GM18505 (cell line): Measurements from ENCODE around the gene TRIM58.

ENCODE experiments used
- ATAC-seq: cut with Tn5 transposase; IDR thresholded peaks from one replicate; pipeline ENCODE4 v1.9.1; 2021; ENCODE audit not compliant: unreplicated experiment
- POLR2A ChIP-seq: IDR thresholded peaks from 4 replicates; pipeline ENCODE4 v1.6.1; 2011; ENCODE audit warnings: borderline replicate concordance; ENCODE audit not compliant: insufficient read depth, insufficient read length; ENCODE audit errors: extremely low read depth

Gene TRIM58, protein sequence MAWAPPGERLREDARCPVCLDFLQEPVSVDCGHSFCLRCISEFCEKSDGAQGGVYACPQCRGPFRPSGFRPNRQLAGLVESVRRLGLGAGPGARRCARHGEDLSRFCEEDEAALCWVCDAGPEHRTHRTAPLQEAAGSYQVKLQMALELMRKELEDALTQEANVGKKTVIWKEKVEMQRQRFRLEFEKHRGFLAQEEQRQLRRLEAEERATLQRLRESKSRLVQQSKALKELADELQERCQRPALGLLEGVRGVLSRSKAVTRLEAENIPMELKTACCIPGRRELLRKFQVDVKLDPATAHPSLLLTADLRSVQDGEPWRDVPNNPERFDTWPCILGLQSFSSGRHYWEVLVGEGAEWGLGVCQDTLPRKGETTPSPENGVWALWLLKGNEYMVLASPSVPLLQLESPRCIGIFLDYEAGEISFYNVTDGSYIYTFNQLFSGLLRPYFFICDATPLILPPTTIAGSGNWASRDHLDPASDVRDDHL

DNA sequence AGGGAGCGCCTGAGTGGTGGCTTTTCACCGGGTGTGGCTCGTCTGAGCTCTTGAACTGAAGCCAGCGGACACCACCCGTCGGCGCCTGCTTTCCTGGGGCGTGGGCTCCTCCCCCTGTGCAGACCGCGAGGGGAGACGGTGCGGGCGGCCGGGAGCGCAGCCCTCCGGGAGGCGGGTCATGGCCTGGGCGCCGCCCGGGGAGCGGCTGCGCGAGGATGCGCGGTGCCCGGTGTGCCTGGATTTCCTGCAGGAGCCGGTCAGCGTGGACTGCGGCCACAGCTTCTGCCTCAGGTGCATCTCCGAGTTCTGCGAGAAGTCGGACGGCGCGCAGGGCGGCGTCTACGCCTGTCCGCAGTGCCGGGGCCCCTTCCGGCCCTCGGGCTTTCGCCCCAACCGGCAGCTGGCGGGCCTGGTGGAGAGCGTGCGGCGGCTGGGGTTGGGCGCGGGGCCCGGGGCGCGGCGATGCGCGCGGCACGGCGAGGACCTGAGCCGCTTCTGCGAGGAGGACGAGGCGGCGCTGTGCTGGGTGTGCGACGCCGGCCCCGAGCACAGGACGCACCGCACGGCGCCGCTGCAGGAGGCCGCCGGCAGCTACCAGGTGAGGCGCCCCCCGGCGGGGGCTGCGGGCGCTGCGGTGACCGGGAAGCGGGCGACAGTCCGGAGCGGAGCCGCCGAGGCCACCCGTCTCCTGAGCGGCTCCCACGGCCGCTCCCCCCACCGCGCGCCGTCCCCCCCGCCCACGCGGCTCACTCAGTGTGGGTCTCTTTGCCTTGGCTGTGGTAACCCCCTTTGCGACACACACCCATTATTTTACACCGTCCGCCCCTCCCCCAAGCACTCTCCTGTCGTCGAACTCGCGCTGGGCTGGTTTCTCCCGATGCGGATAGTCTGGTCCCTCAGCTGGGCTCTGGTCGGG, at the start of gene TRIM58:
Gene TRIM58 (plus strand): TSS at position 119 of the 916 bp plus-strand sequence. CDS start 60 bp downstream, at position 179.
- peak; percentile 77 for ATAC-seq
- TF ChIP-seq POLR2A, result no peak

DNA sequence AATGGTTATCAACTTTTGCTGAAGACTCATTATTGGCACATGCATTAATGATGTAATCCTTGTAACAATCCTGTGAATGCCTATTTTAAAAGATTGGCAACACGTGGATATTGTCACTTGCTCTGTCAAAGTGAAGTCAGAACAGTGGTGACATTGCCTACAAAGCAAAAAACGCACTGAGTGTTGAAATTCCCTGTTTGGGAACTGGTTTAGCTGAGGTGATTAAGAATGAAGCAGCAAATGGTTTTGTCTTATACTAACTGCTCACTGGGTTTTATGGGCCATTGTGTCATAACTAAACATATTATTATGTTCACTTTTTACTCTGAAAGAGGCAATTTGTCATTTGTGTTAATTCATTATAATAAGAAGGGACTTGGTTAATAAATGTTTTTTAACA, 44.4 kb upstream of the TRIM58 start:
- no peak for TF ChIP-seq POLR2A
- no peak for ATAC-seq

DNA sequence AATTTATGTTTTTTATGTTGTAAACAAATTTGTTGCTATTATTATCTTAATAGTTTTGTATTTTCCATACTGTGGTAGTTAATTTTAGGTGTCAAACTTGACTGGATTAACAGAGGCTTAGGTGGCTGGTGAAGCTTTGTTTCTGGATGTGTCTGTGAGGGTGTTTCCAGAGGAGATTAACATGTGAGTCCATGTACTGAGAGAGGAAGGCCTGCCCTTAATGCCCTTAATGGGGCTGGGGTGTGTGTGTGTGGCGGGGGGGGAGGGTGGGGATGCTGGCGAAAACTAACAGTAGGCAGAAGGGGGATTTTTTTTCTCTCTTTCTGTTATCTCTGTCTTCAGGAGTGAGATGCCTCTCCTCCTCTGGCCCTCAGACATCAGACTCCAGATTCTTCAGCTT, 34.9 kb upstream of the TRIM58 start:
- no peak for ATAC-seq
- no peak for TF ChIP-seq POLR2A

DNA sequence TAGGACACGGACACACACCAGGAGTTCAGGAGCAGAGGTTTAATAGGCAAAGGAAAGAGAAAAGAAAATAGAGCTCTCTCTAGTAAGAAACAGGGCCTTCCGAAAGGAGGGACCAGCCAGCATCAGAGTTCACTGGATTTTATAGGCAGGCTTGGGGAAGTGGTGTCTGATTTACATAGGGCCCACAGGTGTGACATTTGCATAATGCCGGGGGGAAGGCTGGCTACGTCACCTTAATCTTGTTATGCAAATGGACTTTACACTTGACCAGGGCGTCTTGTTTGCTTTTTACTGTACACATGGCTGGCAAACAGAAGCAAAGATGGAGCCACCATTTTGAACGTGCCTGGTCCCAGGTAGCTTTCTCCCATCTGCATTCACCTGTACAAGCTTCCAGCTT, 33.0 kb upstream of the TRIM58 start, which contains the start of gene OR14A16:
Gene OR14A16 (minus strand): TSS at position 97 of the 400 bp plus-strand sequence. CDS start 8,390 bp downstream, outside the sequence.
- ATAC-seq, result no peak
- TF ChIP-seq POLR2A, result no peak

DNA sequence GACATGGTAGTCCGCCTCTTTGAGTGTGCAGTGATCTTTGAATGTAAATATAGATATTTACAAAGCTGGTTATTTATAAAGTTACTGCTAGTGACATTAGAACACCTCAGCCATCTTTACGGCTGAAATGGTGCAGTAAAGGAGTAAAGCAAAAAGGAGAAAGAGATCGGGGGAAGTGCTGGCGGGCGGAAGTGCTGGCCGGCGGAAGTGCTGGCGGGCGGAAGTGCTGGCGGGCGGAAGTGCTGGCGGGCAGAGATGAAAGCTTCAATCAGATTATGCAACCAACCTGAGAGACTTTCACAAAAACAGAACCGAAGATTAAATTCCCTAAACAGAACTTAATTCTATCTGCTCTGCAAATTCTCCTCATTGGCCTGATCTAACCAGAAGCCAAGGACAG, 31.6 kb upstream of the TRIM58 start:
- ATAC-seq, result no peak
- no peak for TF ChIP-seq POLR2A

DNA sequence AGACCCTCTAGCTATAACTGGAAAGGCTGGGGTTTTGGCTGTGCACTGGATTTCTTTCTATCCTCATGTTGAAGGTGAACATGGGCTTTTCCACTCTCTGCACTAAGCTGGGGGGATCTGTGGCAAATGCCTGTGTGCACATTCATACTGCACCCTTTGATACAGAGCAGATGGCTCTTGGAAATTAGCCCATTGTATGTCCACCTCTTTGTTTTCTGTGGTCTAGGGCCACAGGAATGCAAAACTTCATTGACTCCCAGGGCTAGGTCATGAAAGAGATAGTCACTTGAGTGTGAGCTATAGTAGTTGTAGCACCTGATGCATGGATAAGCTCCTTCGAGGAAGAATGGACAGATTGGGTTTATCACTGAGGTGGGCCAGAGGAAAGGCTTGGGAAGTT, 27.3 kb upstream of the TRIM58 start:
- no peak for ATAC-seq

DNA sequence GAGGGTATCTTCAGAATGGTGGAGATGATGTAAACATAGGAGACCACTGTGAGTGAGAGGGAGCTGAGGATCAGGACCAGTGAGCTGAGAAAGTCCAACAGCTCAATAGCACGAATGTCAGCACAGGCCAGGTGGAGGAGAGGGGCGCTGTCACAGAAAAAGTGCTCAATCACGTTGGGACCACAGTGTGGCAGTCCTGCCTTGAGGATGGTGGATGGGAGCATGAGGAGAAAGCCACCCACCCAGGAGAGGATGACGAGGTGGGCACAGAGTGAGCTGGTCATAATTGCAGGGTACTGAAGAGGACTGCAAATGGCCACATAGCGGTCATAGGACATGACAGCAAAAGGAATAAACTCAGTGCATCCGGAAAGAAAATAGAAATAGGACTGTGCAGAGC, 23.4 kb upstream of the TRIM58 start:
- no peak for TF ChIP-seq POLR2A
- no peak for ATAC-seq

More for the DNA sequence above, 27.3 kb upstream of the TRIM58 start:
- TF ChIP-seq POLR2A, result no peak

DNA sequence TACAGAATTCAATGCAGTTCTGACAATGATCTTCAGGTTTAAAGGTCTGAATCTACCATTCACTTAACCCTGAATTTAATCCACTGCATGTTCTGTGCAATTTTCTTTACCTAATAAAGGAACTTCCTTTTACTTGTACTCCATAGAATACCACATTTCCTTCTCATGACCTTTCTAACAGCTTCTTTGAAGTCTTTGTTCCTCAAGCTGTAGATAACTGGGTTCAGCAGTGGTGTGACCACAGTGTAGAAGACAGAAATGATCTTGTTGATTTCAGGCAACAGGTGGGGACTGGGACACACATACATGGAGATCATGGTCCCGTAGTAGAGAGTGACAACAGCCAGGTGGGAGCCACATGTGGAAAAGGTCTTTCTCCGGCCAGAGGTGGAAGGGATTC, 16.2 kb upstream of the TRIM58 start:
- no peak for TF ChIP-seq POLR2A
- ATAC-seq, result no peak

DNA sequence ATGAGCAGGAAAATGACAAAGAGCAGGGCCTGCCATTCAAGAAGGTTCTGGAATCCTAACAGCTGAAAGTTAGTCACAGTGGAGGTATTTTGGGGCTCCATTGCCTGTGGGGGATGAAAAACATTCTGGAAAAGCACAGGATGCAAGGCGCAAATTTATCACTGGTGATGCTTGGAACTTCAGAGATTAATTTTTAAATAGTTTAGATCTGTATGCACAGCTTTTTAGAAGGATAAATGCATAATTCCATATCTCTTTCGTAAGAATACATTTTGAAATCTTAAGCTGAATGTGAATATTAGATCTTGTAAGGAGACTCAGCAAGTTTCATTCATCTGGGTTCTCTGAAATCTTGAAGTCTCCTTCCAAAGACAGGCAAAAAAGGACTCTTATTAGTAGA, 15.2 kb upstream of the TRIM58 start, which contains the start of gene OR11L1:
Gene OR11L1 (minus strand): TSS at position 101 of the 400 bp plus-strand sequence. CDS start 0 bp downstream, at position 101.
- TF ChIP-seq POLR2A, result no peak
- no peak for ATAC-seq

DNA sequence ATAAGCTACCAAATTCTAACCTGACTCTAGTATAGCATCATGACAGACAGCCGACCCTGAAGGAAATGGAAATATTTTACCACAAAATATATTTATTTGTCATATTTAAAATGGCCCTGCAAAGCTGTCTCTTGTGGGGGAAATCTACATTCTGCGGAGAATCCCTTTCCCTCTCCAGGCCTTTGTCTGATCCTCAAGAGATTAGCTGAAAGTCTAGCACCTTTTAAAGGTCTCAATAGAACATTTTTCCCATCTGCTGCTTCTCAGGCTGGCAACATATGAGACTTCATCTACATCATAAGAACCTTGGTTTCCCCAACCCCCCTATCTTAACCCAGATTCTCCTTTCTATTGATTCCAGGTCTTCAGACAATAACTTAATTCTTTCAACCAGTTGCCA, 13.6 kb upstream of the TRIM58 start:
- no peak for ATAC-seq
- no peak for TF ChIP-seq POLR2A

DNA sequence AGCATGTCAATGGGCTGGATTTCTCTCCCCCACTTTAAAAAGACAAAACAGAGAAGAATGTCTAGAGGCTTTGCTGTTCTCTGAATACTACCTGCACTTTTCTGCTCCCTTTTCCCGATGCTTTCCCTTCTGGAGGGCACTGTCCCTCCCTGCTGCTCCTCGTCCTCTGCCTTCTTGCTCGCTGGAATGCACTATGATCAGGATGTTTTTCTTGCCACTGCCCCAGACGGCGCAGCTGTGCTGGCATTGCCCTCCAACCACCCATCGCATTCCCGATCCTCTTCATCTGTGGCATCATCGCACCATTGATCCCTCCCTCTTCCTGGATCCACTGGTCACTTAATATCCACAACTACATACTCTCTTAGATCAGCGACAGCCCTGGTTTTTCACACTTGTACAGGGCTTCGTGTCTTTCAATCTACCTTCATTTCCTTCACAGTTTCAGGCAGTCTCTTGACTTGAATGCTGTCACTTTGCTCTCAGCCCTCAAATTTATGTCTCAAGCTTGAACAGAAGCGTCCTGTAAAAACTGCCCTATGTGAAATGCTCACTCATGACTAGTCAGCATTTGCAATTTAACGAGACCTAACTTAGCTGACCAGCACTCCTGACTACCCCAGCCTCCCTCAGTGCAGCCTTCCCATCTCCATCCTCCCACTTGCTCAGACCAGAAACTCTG, 11.8 kb upstream of the TRIM58 start:
- ATAC-seq, result no peak
- TF ChIP-seq POLR2A, result no peak

DNA sequence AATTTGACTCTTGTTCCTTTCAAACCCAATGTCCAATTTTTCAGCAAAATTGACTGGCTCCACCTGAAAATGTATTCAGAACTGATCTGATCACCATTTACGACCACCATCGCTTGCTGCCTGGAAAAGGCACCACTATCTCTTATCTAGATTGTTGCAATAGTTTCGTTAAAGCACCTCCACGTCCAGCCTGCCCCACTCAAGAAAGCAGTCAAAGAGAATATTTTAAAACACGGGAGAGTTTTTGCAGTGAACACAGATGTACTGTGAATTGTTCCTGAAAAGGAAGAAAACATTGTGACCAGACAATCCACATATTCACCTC, 11.3 kb upstream of the TRIM58 start:
- no peak for ATAC-seq
- TF ChIP-seq POLR2A, result no peak

DNA sequence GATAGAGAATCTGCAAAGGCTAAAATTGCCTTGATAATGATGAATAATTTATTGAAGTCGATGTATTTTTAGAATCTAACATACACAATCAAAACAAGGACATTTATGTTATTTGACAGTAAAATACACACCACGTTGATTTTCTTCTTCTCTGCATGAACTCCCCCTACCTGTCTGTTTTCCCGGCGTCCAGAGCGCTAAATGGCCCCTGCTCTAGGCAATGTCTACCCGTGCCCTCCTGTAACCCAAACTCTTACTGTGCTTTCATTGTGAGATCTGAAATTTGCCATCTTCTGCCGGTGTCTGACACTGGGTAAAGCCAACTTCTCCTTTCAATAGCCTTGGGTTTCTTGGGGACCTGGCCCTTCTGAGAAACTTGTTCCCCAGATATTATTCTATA, 8.6 kb upstream of the TRIM58 start:
- no peak for TF ChIP-seq POLR2A
- ATAC-seq, result no peak
